B cell (primary cell): ENCODE measurements around the gene ISCU.

ENCODE experiments used
- CTCF ChIP-seq: fragments of 200-600 bp; IDR thresholded peaks from one replicate; pipeline ENCODE4 v1.8.0; 2022; ENCODE audit warnings: antibody characterized with exemption, mild to moderate bottlenecking
- EZH2 ChIP-seq: IDR thresholded peaks from 2 replicates; pipeline ENCODE4 v1.6.1; 2012; ENCODE audit warnings: borderline replicate concordance, low read depth, mild to moderate bottlenecking, moderate library complexity, low read length; ENCODE audit not compliant: insufficient read depth, poor library complexity, severe bottlenecking

- TF ChIP-seq CTCF (no peak), EZH2 (no peak)
These were observed 33.6 kb downstream of the ISCU start for GRCh38 chr12:108595711-108596647.
